GM18498 (cell line): ENCODE results near the gene PBX3.
"Not testable (repeated sequence)": the region's sequence is repeated elsewhere in the genome, so short reads cannot be mapped to it uniquely, and the experiment has no call there.

ENCODE experiments used
- ATAC-seq: cut with Tn5 transposase; IDR thresholded peaks from one replicate; pipeline ENCODE4 v1.9.1; 2021; ENCODE audit warnings: mild to moderate bottlenecking, moderate library complexity; ENCODE audit not compliant: unreplicated experiment

PBX3 gene

DNA sequence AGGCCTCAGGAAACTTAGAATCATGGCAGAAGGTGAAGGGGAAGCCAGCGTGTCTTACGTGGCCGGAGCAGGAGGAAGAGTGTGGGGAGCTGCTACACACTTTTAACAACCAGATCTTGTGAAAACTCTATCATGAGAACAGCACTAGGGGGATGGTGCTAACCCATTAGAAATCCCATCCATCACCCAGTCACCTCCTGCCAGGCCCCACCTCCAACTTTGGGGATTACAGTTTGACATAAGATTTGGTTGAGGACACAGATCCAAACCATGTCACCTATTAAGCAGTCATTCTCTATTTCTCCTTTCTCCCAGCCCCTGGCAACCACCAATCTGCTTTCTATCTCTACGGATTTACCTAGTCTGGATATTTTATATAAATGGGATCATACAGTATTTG lies 26.9 kb downstream of the PBX3 start:
- ATAC-seq, result no peak

DNA sequence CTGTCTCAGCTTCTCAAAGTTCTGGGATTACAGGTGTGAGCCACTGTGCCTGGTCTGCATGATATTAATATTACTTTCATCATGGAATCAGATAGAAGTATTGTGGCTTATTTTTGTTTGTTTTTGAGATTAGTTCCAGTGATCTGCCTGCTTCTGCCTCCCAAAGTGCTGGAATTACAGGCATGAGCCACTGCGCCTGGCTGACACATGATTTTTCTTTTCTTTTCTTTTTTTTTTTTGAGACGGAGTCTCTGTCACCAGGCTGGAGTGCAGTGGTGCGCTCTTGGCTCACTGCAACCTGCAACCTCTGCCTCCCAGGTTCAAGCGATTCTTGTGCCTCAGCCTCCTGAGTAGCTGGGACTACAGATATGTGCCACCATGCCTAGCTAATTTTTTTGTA lies 29.6 kb downstream of the PBX3 start:
- ATAC-seq, result not testable (repeated sequence)

DNA sequence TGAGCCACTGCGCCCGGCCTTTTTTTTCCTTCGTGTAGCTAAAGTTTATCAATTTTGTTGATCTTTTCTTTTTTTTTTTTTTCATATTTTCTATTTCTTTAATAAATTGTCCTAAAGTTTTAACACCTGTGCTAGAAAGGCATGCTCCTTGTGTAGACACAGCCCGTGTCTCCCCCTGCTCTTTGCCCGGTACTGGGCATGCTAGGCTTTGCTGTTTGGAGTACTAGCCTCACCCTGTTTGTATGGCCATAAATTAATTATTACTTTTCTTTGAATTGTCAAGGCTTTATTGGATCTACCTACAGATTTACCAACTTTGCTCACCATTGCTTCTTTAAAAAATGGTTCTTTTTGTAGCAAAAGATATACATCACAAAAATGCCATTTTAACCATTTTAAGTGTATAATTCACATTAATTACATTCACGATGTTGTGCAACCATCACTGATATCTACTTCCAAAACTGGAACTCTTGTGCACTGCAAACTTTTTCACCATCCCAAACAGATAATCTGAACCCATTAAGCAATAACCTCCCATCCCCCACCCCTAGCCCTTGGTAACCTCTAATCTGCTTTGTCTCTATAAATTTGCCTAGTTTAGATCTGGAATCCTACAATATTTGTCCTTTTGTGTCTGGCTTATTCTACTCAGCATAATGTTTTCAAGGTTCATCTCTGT lies 31.5 kb downstream of the PBX3 start:
- not testable (repeated sequence) for ATAC-seq

DNA sequence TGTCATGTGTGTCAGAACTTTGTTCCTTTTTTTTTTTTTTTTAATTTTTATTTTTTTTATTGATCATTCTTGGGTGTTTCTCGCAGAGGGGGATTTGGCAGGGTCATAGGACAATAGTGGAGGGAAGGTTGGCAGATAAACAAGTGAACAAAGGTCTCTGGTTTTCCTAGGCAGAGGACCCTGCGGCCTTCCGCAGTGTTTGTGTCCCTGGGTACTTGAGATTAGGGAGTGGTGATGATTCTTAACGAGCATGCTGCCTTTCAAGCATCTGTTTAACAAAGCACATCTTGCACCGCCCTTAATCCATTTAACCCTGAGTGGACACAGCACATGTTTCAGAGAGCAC lies 32.0 kb downstream of the PBX3 start:
- not testable (repeated sequence) for ATAC-seq

DNA sequence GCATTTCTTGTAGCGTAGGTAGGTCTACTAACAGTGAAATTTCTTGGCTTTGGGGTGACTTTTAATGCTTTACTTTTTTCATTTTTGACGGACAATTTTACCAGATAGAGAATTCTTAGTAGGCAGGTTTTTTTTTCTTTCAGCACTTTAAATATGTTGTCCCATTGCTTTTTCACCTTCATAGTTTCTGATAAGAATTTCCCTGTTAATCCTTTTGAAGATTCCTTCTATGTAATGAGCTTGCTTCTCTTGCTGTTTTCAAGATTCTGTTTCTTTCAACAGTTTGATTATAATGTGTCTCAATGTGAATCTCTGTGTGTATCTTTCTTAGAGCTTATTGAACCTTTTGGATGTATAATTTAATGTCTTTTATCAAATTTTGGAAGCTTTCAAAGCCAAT lies 35.5 kb downstream of the PBX3 start:
- ATAC-seq, result no peak

DNA sequence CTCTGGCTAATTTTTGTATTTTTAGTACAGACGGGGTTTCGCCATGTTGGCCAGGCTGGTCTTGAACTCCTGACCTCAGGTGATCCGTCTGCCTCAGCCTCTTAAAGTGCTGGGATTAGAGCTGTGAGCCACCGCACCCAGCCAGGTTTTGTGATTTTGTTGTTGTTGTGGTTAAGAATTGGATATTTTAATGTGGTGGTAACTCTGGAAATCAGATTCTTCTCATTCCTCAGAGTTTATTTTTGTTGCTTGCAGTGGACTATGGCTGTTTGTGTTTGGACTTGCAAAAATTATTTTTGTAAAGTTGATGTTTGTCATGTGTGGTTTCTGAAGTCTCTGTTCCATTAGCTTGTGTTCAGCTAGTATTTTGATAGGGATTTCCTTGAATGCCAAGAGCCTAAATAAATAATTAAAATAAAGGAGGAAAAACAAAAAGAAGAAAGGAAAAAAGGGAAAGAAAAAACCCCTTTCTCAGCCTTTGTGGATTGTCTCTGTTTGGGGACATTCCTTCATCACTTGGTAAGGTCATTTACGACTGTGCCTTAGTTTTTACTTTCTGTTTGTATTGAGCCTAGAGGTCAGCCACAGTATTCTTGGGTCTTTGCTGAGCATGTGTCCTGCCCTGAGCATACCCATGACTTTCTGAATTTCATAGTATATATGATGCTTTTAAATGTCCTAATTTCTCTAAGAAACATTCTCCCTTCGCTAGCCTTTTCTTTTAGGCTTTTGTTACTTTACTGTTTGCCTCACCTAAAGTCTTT lies 37.3 kb downstream of the PBX3 start:
- no peak for ATAC-seq

DNA sequence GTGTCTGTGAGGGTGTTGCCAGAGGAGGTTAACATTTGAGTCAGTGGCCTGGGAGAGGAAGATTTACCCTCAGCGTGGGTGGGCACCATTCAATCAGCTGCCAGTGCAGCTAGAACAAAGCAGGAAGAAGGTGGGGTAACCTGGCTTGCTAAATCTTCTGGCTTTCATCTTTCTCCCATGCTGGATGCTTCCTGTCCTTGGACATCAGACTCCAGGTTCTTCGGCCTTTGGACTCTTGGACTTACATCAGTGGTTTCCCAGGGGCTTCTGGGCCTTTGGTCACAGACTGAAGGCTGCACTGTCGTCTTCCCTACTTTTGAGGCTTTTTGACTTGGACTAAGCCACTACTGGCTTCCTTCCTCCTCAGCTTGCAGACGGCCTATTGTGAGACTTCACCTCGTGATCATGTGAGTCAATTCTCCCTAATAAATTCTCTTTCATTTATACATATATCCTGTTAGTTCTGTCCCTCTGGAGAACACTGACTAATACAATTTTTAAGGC lies 38.1 kb downstream of the PBX3 start:
- no peak for ATAC-seq

DNA sequence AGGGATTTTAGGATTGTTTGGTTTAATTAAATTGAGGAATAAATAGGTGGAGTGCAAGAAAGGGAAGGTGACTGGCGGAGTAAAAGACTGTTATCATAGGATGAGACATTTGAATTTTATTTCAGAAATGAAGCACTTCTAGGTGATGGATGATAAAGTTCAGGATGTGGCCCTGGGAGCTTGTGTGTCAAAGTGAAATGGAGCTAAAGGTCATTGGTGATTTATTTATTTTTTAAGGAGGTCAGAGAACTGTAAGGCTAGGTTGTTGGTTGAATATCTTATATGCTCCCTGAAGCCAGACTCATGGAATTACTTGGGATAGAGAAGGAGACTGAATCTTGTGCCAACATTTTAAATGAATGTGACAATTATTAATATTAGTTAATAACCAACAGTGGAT lies 40.5 kb downstream of the PBX3 start:
- no peak for ATAC-seq

DNA sequence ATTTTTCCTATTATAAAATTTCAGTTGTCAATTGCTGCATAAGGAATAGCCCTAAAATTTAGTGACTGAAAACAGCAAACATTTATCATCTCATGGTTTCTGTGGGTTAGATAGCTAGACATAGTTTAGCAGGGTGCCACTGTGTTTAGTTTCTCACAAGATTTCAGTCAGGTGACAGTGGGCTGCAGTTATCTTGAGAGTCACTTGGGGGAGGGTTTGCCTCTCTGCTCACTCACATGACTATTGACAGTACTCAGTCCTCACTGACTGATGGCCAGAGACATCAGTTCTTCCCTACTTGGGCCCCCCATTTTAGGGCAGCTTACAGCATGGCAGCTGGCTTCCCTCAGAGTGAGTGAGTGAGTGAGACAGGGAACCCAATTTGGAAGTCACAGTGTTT lies 42.0 kb downstream of the PBX3 start:
- ATAC-seq, result no peak

DNA sequence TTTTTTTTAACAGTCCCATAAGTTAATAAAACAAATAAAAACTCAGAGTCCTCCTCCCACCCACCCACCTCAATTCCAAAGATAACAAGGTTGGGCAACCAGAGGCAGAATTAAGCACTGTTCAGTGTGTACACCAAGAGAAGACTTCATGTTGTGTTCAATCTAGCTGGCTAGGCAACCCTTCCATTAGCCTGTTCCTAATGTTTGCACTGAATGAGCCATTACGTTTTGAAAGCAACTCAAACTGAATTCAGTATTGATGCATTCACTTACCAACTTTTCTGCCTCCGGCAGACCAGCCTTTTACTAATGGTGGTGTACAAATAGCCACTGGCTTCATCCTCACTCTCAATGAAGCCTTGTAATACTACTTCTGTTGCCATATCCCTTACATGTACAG lies 47.5 kb downstream of the PBX3 start:
- ATAC-seq, result no peak

DNA sequence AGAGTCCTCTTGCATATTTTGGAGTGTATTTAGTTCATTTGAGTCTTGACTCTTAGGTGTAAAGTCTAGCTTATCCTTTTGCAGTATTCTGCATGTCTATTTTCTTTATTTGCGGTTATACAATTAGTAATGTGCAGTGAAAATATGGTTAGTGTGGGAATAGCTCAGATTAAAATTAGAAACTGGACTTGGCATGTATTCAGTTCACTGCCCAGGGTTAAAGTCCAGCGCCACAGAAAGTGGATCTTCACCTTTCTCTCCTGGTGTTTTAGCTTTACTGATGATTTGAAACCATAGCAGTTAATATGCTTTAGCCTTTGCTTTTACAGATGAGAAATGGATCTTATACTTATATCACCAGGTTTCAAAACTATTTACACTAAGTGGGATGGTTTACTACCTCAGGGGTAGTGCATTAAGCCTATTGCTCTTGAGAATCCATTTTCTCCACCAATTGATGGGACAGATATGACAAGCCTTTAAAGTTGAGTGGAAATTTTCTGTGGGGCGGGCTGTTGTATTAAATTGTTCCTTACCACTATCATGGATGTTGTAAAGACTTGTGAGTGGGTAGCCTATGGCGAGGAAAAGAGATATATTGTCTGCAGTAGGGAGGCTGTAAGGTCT lies 48.9 kb downstream of the PBX3 start:
- no peak for ATAC-seq

DNA sequence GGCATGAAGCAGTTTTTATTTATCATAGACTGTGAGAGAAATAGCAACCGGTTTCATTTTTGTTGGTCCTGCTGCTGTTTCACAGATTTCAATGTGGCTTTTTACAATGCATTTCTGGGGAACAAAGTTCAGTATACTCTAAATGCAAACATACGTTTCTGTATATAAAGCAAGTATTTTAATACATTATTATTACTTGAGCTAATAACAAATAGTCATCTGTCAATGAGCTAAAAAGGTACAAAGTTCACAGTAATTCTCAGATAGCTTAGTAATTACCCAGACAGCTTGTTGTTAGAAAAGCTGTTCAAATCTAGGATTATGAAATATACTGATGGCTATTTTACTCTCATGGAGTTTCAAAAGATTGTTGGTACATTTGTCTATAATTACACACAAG lies 50.8 kb downstream of the PBX3 start:
- ATAC-seq, result no peak

DNA sequence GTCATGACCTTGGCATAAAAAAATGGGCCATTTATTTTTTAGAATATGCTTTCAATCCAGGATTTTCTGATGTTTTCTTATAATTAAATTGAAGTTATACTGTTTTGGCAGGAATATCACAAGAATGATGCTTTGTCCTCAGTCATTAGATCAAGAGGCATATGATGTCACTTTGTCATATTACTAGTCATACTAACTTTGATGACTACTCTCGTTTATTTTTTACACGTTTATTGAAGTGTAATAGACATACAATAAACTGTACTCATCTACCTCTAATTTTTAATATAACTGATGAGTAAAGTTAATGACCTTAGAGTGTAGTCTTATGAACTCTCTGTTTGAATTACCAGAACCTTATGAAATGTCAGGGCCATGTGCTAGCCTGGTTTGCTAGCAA lies 56.4 kb downstream of the PBX3 start:
- ATAC-seq, result no peak

DNA sequence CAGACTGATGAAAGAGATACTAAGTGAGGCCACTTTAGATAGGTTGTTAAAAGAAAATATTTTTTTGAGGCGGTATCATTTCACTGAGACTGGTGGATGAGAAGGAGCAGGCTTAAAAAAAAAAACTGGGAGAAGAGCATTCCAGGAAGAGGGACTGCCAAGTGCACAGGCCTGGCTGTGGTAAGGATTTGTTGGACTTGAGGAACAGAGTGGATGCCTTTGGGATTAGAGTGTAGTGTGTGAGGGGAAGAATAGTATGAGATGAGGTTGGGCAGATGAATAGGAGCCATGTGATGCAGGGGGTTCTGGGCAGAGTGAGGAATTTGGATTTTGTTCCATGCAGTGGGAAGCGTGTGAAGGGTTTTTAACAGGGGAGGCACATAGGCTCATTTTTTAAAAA lies 57.9 kb downstream of the PBX3 start:
- ATAC-seq, result no peak

DNA sequence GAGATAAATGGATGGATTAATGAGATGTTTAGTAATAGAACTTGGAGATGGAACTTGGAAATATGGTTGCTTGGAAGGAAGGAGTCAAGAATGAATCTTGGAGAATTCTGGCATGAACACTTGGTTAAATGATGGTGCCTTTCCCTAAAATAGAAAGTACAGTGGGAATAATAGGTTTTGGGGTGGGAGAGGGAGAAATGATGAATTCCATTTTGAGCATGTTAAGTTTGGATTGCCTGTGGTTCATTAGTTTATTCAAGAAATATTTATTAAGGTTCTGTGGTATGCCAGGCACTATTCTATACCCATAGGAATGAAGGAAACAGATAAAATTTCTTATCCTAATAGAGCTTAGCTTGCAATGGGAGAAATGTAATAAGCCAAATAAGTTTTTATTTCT lies 58.4 kb downstream of the PBX3 start:
- ATAC-seq, result no peak

DNA sequence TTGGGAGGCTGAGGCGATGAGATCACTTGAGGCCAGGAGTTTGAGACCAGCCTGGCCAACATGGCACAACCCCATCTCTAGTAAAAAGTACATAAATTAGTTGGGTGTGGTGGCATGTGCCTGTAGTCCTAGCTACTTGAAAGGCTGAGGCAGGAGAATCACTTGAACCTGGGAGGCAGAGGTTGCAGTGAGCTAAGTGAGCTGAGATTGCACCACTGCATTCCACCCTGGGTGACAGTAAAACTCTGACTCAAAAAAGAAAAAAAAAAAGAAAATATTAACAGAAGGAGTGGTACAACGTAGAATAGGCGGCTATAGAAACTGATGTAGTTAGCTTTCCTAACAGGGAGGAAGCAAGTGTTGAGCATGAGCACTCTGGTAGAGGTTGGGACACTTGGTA lies 59.9 kb downstream of the PBX3 start:
- no peak for ATAC-seq

DNA sequence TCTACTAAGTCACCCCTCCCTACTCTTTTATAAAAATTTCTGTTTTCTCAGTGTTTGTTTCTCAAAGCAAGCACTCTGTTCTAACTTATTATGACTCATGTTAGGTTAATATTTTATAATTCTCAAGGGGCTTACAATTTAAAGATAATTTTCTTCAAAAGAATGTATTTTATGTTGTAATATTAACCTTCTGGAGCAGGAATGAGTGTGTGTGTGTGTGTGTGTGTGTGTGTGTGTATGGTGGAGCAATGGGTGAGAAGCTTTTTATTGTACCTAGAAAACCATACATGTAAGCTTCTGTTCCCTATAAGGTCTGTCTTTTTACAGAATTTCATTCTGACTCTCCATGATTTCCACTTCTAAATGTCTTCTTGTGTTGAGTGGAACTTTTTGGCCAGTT lies 63.0 kb downstream of the PBX3 start:
- no peak for ATAC-seq

DNA sequence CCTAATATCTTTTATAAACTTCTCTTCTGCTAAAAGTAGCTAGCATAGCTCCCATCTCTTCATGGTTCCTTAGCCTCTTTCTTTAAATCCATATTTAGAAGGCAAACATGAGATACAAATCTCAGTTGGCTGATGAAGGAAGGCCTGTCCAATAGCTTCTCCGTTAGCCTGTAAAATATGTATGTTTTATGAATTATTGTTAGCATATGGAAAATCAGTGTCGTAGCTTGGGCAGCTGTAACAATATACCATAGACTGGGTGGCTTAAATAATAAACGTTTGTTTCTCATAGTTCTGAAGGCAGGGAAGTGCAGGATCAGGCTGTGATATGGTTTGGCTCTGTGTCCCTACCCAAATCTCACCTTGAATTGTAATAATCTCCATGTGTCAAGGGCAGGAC lies 63.8 kb downstream of the PBX3 start:
- no peak for ATAC-seq

DNA sequence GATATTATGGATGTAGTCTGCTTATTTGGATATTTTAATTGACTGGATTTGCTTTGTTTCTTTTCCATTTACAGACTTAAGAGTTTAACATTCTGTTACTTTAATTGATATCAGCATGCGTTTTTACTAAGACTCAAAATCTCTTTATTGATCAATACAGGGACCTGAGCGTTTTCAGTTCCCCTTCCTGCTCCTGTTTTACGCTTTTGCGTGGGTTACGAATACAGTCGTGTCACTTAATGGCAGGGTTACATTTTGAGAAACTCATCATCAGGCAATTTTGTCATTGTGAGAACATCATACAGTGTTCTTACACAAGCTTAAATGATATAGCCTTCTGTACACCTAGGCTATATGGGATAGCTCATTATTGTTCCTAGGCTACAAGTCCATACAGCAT lies 65.2 kb downstream of the PBX3 start:
- no peak for ATAC-seq

DNA sequence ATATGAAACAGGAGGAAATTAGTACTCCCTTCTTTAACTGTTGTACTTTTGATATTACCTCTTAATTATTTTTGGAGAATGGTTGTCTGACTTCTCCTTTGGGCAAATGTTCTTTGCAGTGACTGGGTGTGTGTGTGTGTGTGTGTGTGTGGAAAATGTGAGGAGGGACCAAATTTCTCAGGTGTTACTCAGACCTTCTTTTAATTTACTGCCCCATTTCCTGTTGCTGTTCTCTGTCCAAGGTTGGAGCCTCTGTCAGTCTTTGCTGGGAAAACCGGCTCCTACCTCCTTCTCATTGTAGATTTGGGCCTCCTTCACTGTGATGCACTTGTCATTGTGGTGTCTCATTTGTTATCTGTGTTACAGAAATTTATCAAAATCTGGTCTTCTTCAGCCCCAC lies 68.4 kb downstream of the PBX3 start:
- no peak for ATAC-seq

DNA sequence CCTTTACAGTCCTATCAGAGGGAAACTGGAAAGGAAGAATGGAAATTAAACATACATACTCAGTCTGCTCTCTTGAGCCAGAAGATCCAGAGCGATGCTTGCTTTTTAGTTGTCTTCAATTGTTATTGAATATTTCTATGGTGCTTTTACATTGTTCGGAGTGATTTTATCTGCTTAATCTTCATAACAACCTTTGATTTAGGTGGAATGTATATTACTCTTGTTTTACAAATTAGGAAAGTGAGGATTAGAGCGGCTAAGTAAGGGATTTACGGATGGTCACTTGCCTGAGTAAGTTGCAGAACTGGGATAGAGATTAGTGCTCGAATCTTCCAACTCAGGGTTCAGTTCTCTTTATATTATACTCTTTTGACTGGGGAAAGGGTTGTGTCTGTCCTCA lies 69.1 kb downstream of the PBX3 start:
- ATAC-seq, result no peak

DNA sequence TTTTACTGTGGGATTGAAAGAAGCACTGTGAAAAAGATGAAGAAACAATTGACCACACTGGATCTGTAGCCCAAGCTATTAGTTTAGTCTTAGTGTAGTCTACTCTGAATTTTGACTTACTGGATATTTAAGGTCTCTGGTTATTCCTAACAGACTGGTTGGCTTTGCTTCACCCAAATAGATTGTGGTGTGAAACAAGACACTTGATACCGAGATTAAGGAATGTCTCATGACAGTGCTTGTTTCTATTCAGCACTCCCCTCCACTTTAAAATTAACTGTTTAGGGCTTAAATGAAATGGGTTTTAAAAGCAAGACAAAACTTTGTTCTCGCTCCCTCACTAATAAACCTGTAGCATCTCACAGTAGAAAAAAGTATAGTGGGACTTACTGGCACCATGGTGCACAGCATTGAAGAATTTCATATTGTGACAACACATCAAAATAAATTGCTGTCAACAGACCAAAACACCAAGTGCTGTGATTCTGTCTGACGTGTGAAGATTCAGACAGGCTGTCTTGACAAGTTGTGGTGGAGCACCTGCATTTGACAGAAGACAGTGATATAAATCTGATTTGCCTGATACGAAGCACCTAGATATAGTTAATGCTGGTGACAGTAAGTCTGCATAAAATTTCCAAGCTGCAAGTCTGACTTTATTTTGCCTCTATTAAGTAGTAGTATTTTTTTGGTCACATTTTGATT lies 73.1 kb downstream of the PBX3 start:
- ATAC-seq, result no peak
